Right renal pelvis (tissue), 4 donors: ENCODE measurements around the gene PLA2G1B. TPM values are rescaled to one million over a fixed set of nuclear protein-coding genes. Genes with fewer than 3 reads are reported as not detected.
"Not testable (repeated sequence)": the region's sequence is repeated elsewhere in the genome, so short reads cannot be mapped to it uniquely, and the experiment has no call there.

ENCODE experiments used
- DNase-seq, 4 donors: peaks; one replicate each; pipeline ENCODE4 v3.0.0-alpha.2; 2013; ENCODE audit warnings: low read depth in 4 of 4, low spot score in 3 of 4, missing footprints in 1 of 4
- polyA plus RNA-seq, 4 donors: library from polyadenylated mRNA; unstranded; fragments of 120-200 nt; gene quantifications; one replicate each; pipeline ENCODE4 v1.2.1, GENCODE V29; 2013; ENCODE audit not compliant: insufficient read length in 4 of 4

The PLA2G1B gene
- polyA plus RNA-seq, 4 donors: 0.31 to 0.73 (median 0.42) TPM

DNA sequence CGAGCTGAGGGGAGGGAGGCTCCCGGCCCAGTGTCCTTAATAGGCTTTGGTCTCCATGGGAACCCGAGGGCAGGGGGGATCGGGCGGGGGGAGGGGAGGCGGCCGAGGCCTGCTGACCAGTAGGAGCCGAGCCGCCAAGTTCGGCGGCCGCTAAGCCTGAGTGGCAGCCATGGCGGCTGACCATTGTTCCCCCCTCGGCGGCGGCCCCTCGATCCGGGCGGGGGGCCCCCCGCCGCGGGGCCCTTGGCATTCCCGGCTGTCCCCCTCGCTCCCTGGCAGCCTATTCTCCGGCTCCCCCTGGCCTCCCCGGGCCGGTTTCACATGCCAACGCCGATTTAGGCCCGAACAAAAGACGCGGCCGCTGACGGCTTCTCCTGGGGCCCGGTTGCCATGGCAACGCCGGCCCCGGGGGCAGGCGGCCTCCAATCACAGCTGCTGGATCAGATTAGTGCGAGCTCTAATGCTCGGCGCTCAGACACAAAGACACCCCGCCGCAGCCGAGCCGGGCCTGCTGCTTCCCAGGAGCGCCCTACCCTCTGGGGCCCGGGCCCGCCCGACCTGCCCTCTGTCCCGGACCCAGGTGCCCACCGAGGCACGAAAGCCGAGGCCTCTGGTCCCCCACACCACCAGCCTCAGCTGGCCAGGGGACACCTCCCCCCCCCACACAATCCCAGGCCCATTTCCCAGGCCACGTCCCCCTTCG, 34.1 kb upstream of the PLA2G1B start:
- DNase-seq: peak; percentile 74 to 82 (median 80)

DNA sequence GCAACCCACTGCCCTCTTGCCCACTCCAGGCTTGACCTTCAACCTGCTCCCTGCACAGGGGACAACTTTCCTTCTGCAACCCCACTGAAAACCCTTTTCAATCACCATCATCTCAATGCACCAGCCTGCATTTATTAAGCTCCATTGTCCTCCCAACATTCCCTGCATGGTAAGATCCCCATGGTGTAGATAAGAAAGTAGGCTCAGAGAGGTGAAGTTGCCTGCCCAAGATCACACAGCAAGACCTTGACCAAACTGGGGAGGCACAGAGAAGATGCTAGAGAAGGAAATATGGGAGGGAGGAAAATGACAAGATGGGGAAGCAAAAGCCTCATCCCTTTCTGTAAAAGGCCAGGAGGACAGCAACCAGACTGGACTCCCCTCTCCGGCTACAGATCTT, 31.5 kb upstream of the PLA2G1B start:
- DNase-seq: no peak

DNA sequence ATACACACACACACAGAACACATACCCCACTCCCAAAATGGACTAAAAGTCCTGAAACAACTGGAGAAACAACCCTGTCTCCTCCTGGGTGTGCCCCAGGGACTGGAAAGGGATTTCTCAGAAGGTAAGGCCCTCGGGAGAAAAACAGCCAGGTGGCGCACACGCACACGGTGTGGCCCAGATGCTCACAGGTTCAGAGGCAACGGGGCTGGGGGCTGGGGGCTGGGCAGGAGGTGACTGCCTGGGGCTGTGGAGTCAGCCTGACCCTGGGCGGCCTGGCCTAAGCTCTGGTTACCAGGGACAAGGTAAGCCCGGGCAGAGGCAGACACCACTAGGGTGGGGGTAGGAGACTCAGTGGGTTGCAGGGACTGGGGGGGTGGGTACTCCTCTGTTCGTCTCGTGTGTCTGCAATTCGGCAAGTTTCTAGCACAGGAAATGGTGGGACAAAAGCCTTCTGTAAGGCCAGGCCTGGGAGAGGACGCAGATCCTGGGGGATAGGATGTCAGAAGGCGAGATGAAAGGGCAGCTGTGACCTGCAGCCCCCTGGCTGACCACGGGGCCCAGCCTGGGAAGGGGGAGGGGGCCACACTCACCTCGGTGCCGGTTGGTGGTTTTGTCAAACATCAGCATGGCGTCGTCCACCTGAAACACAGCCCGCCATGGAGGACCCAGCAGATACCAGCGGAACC, 31.0 kb upstream of the PLA2G1B start:
- DNase-seq: no peak

DNA sequence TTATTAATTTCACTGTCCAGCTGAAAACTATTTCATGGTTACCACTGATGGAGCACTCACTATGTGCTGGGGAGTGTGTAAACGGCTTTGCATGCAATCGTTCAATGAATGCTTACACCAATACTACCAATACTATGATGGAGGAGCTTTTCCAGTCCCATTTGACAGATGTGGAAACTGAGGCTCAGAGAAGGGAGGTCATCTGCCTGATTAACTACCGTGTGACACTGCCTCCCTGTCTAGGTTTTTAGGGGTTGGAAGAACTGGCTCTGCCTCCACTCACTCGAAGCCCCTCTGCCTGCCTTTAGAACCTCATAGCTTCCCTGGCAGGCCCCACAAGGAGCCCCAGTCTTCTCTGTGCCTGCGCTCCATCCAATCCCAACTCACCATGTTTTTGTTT, 29.5 kb upstream of the PLA2G1B start:
- DNase-seq: no peak

GRCh38 chr12:120356567-120357030, 29.0 kb upstream of the PLA2G1B start:
- DNase-seq: peak in 1 of 4 donors; percentile 62

GRCh38 chr12:120353556-120354317, 26.2 kb upstream of the PLA2G1B start:
- no peak for DNase-seq

DNA sequence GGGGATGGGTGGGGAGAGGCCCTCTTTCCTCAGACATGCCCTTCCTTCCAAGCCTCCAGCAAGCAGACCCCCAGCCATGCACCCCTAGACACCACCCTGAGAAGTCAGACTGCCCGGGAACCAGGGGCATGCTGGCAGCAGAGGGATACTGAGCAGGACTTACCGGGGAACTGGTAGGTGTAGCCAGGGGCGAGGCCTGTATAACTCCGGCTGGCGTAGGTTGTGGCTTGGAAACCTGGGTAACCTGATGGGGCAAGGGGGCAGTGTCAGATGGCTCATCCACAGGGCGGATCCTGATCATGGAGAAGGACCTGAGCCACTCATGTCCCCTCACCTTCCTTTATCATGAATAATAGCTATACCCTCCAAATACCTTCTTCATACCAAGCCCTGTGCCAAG, 25.6 kb upstream of the PLA2G1B start:
- no peak for DNase-seq

DNA sequence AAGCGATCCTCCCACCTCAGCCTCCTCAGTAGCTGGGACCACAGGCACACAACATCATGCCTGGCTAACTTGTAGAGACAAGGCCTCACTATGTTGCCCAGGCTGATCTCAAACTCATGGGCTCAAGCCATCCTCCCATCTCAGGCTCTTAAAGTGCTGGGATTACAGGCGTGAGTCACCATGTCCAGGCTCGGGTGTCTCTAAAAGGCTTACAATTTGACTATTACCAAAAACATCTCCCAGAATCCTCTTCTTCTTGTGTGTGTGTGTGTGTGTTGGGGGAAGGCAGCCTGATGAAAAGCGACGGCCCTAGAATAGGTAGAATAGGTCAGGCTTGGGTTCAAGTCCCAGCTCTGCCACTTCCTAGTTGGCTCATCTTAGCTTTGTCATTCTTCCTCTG, 24.5 kb upstream of the PLA2G1B start:
- DNase-seq: no peak

- no peak for DNase-seq
These were observed 23.2 kb upstream of the PLA2G1B start for GRCh38 chr12:120350576-120351350.

- DNase-seq: no peak
These were observed 20.2 kb upstream of the PLA2G1B start for GRCh38 chr12:120347766-120348165.

GRCh38 chr12:120346681-120347080, 19.1 kb upstream of the PLA2G1B start:
- DNase-seq: no peak

DNA sequence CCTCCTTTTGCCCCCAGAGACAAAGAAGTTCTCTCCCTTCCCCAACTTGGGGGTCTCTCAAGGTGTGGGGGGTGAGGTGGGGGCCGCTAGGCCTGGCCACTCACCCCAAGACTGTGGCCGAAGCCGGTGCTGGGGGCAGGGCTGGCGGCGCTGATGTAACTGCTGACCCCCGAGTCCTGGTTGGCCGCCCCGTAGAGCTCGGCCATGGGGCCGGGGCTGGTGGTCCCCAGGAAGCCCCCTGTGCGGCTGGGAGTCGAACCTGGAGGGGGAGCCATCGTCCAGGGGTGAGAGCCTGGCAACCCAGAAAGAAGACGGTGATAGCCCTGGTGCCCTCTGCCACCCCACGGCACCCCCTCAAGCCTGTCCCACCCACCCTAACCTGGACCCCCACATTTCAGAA, 18.5 kb upstream of the PLA2G1B start:
- DNase-seq: no peak

- no peak for DNase-seq
These were observed 16.1 kb upstream of the PLA2G1B start for GRCh38 chr12:120343692-120344091.

DNA sequence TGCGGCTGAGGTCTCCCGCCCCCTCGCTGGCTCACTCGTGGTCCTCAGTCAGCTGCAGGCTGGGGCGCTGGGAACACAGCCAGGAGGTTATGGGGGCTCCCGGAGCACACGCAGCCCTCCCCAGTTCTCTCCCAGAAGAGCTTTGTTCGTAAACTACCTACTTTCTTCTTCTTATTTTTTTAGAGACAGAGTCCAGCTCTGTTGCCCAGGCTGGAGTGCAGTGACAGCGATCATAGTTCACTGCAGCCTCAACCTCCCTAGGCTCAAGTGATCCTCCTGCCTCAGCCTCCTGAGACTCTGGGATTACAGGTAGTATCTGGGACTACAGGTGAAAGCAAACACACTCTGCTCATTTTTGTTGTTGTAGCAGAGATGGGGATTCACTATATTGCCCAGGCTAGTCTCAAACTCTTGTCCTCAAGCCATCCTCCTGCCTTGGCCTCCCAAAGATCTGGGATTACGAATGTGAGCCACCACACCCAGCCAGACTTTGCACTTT, 15.5 kb upstream of the PLA2G1B start:
- no peak for DNase-seq

DNA sequence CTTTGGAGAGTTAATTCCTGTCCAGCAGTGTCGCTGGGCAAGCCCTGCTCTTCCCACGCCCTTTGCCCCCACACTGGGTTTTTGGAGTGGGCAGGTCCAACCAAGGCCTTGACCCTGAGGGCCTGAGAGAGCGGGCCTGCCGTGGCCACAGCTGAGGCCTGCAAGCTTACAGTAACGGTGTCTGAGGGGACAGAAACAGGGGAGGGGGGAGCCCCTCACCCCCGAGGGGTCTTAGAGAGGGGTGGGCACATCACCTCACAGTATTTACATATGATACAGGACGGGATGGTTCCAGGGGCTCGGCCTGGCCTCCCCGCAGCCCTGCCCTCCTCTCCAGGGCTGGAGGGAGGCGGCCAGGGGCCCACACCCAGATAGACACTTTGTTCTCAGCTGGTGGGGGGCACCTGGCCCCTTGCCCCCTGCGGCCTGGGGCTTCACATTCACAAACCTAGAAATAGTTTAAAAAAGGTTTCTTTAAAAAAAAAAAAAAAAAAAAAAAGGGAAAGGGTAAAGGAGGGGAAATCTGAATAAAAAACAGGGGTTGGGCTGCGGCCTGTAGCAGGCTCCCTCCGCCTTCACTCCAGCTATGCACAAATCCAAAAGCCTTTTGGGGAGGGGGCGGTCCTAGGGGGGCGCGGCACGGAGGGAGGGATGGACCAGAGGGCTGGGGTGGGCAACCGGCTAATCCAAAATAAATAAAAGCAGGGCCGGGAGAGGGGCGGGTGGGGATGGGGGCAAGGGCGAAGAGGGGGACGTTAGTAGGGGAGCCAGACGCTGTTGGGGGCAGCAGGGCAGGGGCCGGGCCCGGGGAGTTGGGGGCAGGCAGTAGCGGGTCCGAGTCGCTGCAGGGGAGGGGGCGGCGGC, 14.8 kb upstream of the PLA2G1B start:
- no peak for DNase-seq

- DNase-seq: no peak
These were observed 11.7 kb upstream of the PLA2G1B start for GRCh38 chr12:120339256-120339655.

- DNase-seq: no peak
These were observed 10.2 kb upstream of the PLA2G1B start for GRCh38 chr12:120337730-120338129.

DNA sequence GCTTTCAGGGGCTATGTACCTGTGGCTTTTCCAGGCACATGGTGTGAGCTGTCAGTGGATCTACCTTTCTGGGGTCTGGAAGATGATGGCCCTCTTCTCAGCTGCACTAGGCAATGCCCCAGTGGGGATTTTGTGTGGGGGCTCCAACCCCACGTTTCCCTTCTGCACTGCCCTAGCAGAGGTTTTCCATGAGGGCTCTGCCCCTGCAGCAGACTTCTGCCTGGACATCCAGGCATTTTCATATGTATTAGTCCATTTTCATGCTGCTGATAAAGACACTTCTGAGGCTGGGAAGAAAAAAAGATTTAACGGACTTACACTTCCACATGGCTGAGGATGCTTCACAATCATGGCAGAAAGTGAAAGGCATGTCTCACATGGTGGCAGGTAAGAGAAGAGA, 8.8 kb upstream of the PLA2G1B start:
- DNase-seq: not testable (repeated sequence)

GRCh38 chr12:120335447-120335846, 7.9 kb upstream of the PLA2G1B start:
- peak in 1 of 4 donors; percentile 12 for DNase-seq

DNA sequence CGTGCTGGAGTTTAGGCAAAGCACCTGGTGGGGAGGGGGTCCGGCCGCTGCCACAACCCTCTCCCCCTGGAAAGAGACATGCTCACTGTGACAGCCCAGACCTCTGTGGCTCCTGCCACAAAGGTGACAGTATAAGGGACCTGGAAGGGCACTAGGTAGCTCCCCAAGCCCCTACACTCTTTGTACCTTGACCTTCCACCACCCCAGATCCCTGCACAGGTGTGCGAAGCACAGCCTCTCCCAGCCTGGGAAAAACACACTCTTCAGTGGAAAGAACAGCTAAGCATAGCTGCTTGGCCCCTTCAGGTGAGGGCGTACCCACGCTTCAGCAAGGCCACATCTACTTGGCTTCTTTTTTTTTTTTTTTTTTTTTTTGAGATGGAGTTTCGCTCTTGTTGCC, 4.9 kb upstream of the PLA2G1B start:
- DNase-seq: no peak
